IMR-90 (cell line): ENCODE data around the gene DGKD.

Source experiments
- BHLHE40 ChIP-seq: fragments of 150-350 bp; IDR thresholded peaks from 2 replicates; pipeline ENCODE4 v1.6.1; 2016; ENCODE audit warnings: mild to moderate bottlenecking, low read depth, low read length
- CEBPB ChIP-seq: IDR thresholded peaks from 2 replicates; pipeline ENCODE4 v1.6.1; 2012; ENCODE audit warnings: low read depth, low read length, improper control_type of control experiment
- CHD1 ChIP-seq: IDR thresholded peaks from 2 replicates; pipeline ENCODE4 v1.6.1; 2012; ENCODE audit warnings: low read depth, low read length, improper control_type of control experiment
- MXI1 ChIP-seq: IDR thresholded peaks from 2 replicates; pipeline ENCODE4 v1.6.1; 2012; ENCODE audit warnings: low read depth, mild to moderate bottlenecking, low read length, moderate library complexity, borderline replicate concordance
- POLR2A ChIP-seq: IDR thresholded peaks from 2 replicates; pipeline ENCODE4 v1.6.1; 2012; ENCODE audit warnings: mild to moderate bottlenecking, low read depth, low read length
- RAD21 ChIP-seq: IDR thresholded peaks from 2 replicates; pipeline ENCODE4 v1.6.1; 2012; ENCODE audit warnings: low read length, improper control_type of control experiment
- RCOR1 ChIP-seq: IDR thresholded peaks from 2 replicates; pipeline ENCODE4 v1.6.1; 2012; ENCODE audit warnings: mild to moderate bottlenecking, low read length, improper control_type of control experiment; ENCODE audit not compliant: insufficient replicate concordance
- RFX5 ChIP-seq: IDR thresholded peaks from 2 replicates; pipeline ENCODE4 v1.8.0; 2012; ENCODE audit warnings: low read depth, mild to moderate bottlenecking, low read length, moderate library complexity
- SMC3 ChIP-seq: fragments of 150-350 bp; IDR thresholded peaks from 2 replicates; pipeline ENCODE4 v1.6.1; 2016; ENCODE audit warnings: low read depth, mild to moderate bottlenecking, antibody characterized with exemption, low read length, moderate library complexity
- TF ChIP-seq, protein P1 (sequence below): conservative IDR thresholded peaks from 2 replicates; pipeline ENCODE4 v1.5.1; 2012; ENCODE audit warnings: mild to moderate bottlenecking, low read depth, low read length, improper control_type of control experiment
- TF ChIP-seq, protein P2 (sequence below): fragments of 150-350 bp; IDR thresholded peaks from 2 replicates; pipeline ENCODE4 v1.6.1; 2017; ENCODE audit warnings: mild to moderate bottlenecking, antibody characterized with exemption, low read length, low read depth

DNA sequence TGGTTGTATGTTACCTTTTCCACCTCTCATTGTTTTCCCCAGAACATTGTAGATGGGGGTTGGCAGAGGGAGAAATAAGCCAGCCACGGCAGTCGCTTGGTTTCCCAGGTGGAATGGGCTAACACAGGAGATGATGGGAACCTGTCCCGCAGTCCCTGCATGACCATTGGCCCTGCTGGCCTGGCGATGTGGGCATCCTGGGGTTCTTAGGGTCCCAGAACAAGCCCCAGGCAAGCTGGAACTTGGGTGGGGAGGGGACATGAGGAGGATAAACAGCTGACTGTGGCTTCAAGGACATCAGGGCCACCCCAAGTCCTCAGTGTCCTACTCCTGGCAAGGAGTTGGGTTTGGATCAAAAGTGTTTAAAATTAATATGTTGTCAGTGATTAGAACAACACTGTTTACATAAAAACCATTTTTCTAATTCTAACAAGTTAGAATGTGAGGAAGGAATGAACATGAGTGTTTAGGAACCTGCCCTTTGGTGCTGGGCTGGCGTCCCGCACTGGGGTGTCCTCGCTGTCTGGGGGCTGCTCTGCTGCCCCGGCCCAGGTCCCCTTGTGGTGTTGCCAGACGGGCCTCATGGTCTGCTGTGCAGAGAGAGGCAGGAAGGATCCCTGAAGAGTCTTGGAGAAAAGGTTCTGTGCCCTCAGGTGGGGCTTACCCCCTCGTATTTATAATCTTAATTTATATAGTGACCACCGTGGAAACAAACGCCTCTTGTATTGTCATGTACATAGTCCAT lies 117.2 kb downstream of the DGKD start:
- TF ChIP-seq, protein P1, sequence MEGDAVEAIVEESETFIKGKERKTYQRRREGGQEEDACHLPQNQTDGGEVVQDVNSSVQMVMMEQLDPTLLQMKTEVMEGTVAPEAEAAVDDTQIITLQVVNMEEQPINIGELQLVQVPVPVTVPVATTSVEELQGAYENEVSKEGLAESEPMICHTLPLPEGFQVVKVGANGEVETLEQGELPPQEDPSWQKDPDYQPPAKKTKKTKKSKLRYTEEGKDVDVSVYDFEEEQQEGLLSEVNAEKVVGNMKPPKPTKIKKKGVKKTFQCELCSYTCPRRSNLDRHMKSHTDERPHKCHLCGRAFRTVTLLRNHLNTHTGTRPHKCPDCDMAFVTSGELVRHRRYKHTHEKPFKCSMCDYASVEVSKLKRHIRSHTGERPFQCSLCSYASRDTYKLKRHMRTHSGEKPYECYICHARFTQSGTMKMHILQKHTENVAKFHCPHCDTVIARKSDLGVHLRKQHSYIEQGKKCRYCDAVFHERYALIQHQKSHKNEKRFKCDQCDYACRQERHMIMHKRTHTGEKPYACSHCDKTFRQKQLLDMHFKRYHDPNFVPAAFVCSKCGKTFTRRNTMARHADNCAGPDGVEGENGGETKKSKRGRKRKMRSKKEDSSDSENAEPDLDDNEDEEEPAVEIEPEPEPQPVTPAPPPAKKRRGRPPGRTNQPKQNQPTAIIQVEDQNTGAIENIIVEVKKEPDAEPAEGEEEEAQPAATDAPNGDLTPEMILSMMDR: no peak
- no peak for TF ChIP-seq POLR2A
- TF ChIP-seq SMC3: no peak
- no peak for TF ChIP-seq RAD21
- TF ChIP-seq, protein P2, sequence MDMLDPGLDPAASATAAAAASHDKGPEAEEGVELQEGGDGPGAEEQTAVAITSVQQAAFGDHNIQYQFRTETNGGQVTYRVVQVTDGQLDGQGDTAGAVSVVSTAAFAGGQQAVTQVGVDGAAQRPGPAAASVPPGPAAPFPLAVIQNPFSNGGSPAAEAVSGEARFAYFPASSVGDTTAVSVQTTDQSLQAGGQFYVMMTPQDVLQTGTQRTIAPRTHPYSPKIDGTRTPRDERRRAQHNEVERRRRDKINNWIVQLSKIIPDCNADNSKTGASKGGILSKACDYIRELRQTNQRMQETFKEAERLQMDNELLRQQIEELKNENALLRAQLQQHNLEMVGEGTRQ: no peak
- TF ChIP-seq BHLHE40: no peak
- TF ChIP-seq CEBPB: no peak
- TF ChIP-seq MXI1: no peak
- no peak for TF ChIP-seq RFX5
- no peak for TF ChIP-seq RCOR1
- no peak for TF ChIP-seq CHD1
